Keratinocyte (primary cell): Measurements from ENCODE around the gene CLMN. TPM values are rescaled to one million over a fixed set of nuclear protein-coding genes. Genes with fewer than 3 reads are reported as not detected.
A peak's percentile ranks its signal among the peaks of the same experiment; 100 is the strongest.

Experiments used
- DNase-seq: peaks from one replicate; pipeline ENCODE4 v3.0.0-alpha.2; 2011; ENCODE audit warnings: low read depth, missing footprints, low spot score
- FAIRE-seq: peaks from 2 replicates; lab custom pipeline; 2011; peaks lifted over from hg19 to GRCh38; lab: Jason Lieb, UNC
- H2AFZ ChIP-seq: 2 replicates; pipeline ENCODE4 v1.6.0; 2012; ENCODE audit warnings: low read length, control low read depth, inconsistent platforms; ENCODE audit not compliant: control insufficient read depth
- H3K27ac ChIP-seq: 2 replicates; pipeline ENCODE4 v1.5.1; 2011; ENCODE audit warnings: low read length; ENCODE audit not compliant: control insufficient read depth, insufficient read depth
- H3K27me3 ChIP-seq: 3 replicates; pipeline ENCODE4 v1.6.0; 2011; ENCODE audit warnings: low read length; ENCODE audit not compliant: control insufficient read depth, insufficient read depth; ENCODE audit errors: extremely low read depth
- H3K36me3 ChIP-seq, 2 experiments: 2 replicates in 1 of 2; 3 replicates in 1 of 2; pipeline ENCODE4 v1.5.1; 2011; ENCODE audit warnings: low read length in 2 of 2, mild to moderate bottlenecking in 1 of 2; ENCODE audit not compliant: control insufficient read depth in 2 of 2, insufficient read depth in 2 of 2; ENCODE audit errors: extremely low read depth in 1 of 2
- H3K4me1 ChIP-seq: 3 replicates; pipeline ENCODE4 v1.5.1; 2011; ENCODE audit warnings: low read length; ENCODE audit not compliant: control insufficient read depth, insufficient read depth; ENCODE audit errors: extremely low read depth
- H3K4me2 ChIP-seq: 3 replicates; pipeline ENCODE4 v1.6.0; 2011; ENCODE audit warnings: low read depth, low read length; ENCODE audit not compliant: control insufficient read depth, insufficient read depth; ENCODE audit errors: extremely low read depth
- H3K4me3 ChIP-seq, 3 experiments: fragments of 200-600 bp in 1 of 3; sonication (generic) in 1 of 3; 2 replicates in 2 of 3; 3 replicates in 1 of 3; pipeline ENCODE4 v1.5.1; 2011 to 2016; ENCODE audit warnings: low read length in 3 of 3, mild to moderate bottlenecking in 3 of 3, control low read depth in 2 of 3, inconsistent platforms in 1 of 3, low read depth in 1 of 3, mixed read lengths in 1 of 3, mixed run types in 1 of 3, moderate library complexity in 1 of 3; ENCODE audit not compliant: control insufficient read depth in 2 of 3, insufficient read depth in 2 of 3; ENCODE audit errors: extremely low read depth in 1 of 3
- H3K79me2 ChIP-seq: 2 replicates; pipeline ENCODE4 v1.6.0; 2012; ENCODE audit warnings: low read length; ENCODE audit not compliant: control insufficient read depth, insufficient read depth
- H3K9ac ChIP-seq: 3 replicates; pipeline ENCODE4 v1.6.0; 2011; ENCODE audit warnings: low read length; ENCODE audit not compliant: control insufficient read depth, insufficient read depth; ENCODE audit errors: extremely low read depth
- H3K9me1 ChIP-seq: 3 replicates; pipeline ENCODE4 v1.6.0; 2011; ENCODE audit warnings: low read length; ENCODE audit not compliant: control insufficient read depth, insufficient read depth; ENCODE audit errors: extremely low read depth
- H3K9me3 ChIP-seq: 2 replicates; pipeline ENCODE4 v1.5.1; 2012; ENCODE audit warnings: low read depth, low read length; ENCODE audit not compliant: control insufficient read depth
- H4K20me1 ChIP-seq: 3 replicates; pipeline ENCODE4 v1.6.0; 2011; ENCODE audit warnings: low read length; ENCODE audit not compliant: control insufficient read depth, insufficient read depth; ENCODE audit errors: extremely low read depth
- EZH2 ChIP-seq: IDR thresholded peaks from one replicate; pipeline ENCODE4 v1.6.1; 2012; ENCODE audit warnings: inconsistent platforms, mild to moderate bottlenecking, low read length, moderate library complexity
- dilution Hi-C: fragments of 300-500 bp; cut with MboI; formaldehyde crosslinking; loops from one replicate; pipeline ENCODE4 v1.7.0; 2020; ENCODE audit warnings: low sequenced_read_pairs; ENCODE audit not compliant: extremely low pct_ligation_motif_present
- polyA plus RNA-seq, 5 experiments: library from polyadenylated mRNA; depleted of rRNA in 3 of 5; stranded (reverse) in 3 of 5; stranded (forward) in 1 of 5; unstranded in 1 of 5; fragments of >200 nt; gene quantifications; 1 replicate in 1 of 5; 2 replicates in 3 of 5; 3 replicates in 1 of 5; pipeline versions ENCODE4 v1.2.1 to v1.2.3, GENCODE V29; 2011 to 2012; ENCODE audit warnings: missing spikeins in 2 of 5, low read depth in 1 of 5, low replicate concordance in 1 of 5
- TF ChIP-seq, protein P1 (sequence below), 3 experiments: IDR thresholded peaks in 1 of 3; conservative IDR thresholded peaks in 1 of 3; optimal IDR thresholded peaks in 1 of 3; 2 replicates in 2 of 3; 3 replicates in 1 of 3; pipeline versions ENCODE3 to v1.5.1; 2011; ENCODE audit warnings: low read length in 3 of 3, mild to moderate bottlenecking in 3 of 3, moderate library complexity in 2 of 3, control low read depth in 1 of 3, inconsistent platforms in 1 of 3; ENCODE audit not compliant: insufficient read depth in 2 of 3; ENCODE audit errors: extremely low read depth in 1 of 3

CLMN gene
- polyA plus RNA-seq, 1 donor (not counting 4 experiments of a cell fraction or from before 2014, with no cell fraction given), result 6.1 TPM

DNA sequence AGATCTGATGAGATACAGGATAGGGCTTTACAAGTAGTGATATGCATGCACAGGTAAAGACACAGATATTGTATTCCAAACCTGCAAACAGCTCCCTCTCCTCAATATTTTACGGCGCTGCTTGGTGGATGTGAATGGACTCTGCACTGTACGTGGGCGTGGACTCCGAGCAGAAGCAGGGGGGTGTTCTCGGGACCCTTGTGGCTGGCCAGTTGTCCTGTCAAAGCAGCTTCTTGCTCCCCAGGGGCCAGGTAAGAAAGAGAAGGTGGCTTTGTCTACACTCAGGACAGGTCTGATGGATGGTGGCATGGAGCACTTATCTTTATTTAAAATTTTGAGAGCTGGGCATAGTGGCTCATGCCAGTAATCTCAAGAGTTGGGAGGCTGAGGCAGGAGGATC lies 29.5 kb upstream of the CLMN start:
- H4K20me1 ChIP-seq, result no peaks in the 10 kb centered on the region
- no peak for FAIRE-seq
- no peak overlapping the region for H2AFZ ChIP-seq
- dilution Hi-C loops, result no loop called here
- no peaks in the 10 kb centered on the region for H3K9me1 ChIP-seq
- no peaks in the 10 kb centered on the region for H3K27me3 ChIP-seq
- TF ChIP-seq, protein P1, sequence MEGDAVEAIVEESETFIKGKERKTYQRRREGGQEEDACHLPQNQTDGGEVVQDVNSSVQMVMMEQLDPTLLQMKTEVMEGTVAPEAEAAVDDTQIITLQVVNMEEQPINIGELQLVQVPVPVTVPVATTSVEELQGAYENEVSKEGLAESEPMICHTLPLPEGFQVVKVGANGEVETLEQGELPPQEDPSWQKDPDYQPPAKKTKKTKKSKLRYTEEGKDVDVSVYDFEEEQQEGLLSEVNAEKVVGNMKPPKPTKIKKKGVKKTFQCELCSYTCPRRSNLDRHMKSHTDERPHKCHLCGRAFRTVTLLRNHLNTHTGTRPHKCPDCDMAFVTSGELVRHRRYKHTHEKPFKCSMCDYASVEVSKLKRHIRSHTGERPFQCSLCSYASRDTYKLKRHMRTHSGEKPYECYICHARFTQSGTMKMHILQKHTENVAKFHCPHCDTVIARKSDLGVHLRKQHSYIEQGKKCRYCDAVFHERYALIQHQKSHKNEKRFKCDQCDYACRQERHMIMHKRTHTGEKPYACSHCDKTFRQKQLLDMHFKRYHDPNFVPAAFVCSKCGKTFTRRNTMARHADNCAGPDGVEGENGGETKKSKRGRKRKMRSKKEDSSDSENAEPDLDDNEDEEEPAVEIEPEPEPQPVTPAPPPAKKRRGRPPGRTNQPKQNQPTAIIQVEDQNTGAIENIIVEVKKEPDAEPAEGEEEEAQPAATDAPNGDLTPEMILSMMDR (optimal IDR thresholded peaks at IDR 0.05 in 1 of 3, IDR thresholded peaks at IDR 0.05 in 1 of 3, conservative IDR thresholded peaks at IDR 0.05 in 1 of 3; ENCODE audit: extremely low read depth in 1 of 3, insufficient read depth in 2 of 3, low read length in 3 of 3), result no peak
- TF ChIP-seq EZH2, result no peak
- no peaks in the 10 kb centered on the region for H3K9me3 ChIP-seq
- H3K9ac ChIP-seq, result no peak overlapping the region
- H3K4me3 ChIP-seq, result no peak overlapping the region
- H3K27ac ChIP-seq, result no peak overlapping the region
- no peaks in the 10 kb centered on the region for H3K79me2 ChIP-seq
- no peak overlapping the region for H3K4me2 ChIP-seq
- DNase-seq, result no peak
- no peaks in the 10 kb centered on the region for H3K36me3 ChIP-seq
- no peaks in the 10 kb centered on the region for H3K4me1 ChIP-seq

DNA sequence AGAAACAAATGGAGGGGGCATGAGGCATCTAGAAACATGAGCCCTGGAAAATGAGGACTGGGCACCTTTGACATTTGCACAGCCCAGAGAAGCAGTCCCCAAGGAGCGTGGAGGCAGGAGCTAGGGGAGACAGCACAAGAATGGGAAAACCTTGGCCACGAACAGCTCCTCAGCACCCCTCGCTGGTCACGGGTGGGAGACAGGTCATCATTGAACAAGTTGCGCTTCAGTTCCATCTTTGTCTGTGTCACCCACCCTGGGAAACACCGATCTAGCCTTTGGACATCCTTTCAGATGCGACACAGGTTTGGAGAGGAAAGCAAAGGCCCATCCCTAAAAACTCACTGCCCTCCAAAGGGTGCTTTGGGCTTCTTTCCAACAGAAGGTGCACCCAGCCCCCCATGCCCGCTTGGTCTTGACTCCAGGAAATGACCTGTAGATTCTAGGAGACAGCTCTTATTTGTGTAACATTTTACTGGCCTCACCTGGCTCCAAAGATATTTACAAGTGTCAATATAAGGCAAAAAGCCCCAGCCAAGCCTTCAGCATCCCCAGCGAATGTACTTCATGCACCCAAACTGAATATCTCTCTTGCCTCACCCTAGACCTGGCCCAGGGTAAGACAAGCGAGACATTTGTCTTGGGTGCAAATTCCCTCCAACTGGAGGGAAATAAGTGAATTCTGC lies 28.8 kb upstream of the CLMN start:
- no peak overlapping the region for H3K4me2 ChIP-seq
- no peaks in the 10 kb centered on the region for H3K36me3 ChIP-seq
- dilution Hi-C loops, result no loop called here
- FAIRE-seq, result no peak
- no peaks in the 10 kb centered on the region for H3K27me3 ChIP-seq
- H3K27ac ChIP-seq, result no peak overlapping the region
- H3K9me1 ChIP-seq, result no peaks in the 10 kb centered on the region
- H4K20me1 ChIP-seq, result no peaks in the 10 kb centered on the region
- H3K4me3 ChIP-seq, result no peak overlapping the region
- no peak for DNase-seq
- H3K4me1 ChIP-seq, result no peaks in the 10 kb centered on the region
- no peaks in the 10 kb centered on the region for H3K79me2 ChIP-seq
- TF ChIP-seq, protein P1 (optimal IDR thresholded peaks at IDR 0.05 in 1 of 3, IDR thresholded peaks at IDR 0.05 in 1 of 3, conservative IDR thresholded peaks at IDR 0.05 in 1 of 3; ENCODE audit: extremely low read depth in 1 of 3, insufficient read depth in 2 of 3, low read length in 3 of 3), result peak in 1 of 3 experiments; percentile 50
- TF ChIP-seq EZH2, result no peak
- no peaks in the 10 kb centered on the region for H3K9me3 ChIP-seq
- no peak overlapping the region for H2AFZ ChIP-seq
- H3K9ac ChIP-seq, result no peak overlapping the region
